Measurements from ENCODE around the gene TOR4A.

DNA sequence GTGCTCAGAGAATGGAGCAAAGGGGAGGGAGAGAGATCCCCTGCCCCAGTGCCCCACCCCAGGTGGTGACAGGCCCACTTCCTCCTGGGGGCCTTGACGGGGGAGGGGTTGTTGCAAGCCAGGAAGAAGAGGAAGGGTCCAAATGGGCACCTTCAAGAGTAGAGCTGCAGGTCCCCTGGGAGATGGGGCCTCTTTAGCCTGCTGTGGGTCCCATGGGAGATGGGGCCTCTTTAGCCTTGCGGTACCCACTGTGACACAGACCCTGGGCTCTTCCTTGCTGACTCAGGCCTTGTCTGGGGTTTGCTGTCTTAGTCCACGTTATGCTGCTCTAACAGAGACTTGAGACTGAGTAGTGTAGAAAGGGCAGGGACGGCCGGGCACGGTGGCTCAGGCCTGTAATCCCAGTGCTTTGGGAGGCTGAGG lies 9.6 kb upstream of the TOR4A start:
- TF ChIP-seq, protein P1, sequence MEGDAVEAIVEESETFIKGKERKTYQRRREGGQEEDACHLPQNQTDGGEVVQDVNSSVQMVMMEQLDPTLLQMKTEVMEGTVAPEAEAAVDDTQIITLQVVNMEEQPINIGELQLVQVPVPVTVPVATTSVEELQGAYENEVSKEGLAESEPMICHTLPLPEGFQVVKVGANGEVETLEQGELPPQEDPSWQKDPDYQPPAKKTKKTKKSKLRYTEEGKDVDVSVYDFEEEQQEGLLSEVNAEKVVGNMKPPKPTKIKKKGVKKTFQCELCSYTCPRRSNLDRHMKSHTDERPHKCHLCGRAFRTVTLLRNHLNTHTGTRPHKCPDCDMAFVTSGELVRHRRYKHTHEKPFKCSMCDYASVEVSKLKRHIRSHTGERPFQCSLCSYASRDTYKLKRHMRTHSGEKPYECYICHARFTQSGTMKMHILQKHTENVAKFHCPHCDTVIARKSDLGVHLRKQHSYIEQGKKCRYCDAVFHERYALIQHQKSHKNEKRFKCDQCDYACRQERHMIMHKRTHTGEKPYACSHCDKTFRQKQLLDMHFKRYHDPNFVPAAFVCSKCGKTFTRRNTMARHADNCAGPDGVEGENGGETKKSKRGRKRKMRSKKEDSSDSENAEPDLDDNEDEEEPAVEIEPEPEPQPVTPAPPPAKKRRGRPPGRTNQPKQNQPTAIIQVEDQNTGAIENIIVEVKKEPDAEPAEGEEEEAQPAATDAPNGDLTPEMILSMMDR (IDR thresholded peaks at IDR 0.05; ENCODE audit: borderline replicate concordance, extremely low read depth, low read length, poor library complexity, severe bottlenecking): no peak
- TF ChIP-seq EZH2 (IDR thresholded peaks at IDR 0.05; ENCODE audit: borderline replicate concordance, low read depth, low read length, severe bottlenecking): no peak
